ENCODE results near the gene CREB5.

DNA sequence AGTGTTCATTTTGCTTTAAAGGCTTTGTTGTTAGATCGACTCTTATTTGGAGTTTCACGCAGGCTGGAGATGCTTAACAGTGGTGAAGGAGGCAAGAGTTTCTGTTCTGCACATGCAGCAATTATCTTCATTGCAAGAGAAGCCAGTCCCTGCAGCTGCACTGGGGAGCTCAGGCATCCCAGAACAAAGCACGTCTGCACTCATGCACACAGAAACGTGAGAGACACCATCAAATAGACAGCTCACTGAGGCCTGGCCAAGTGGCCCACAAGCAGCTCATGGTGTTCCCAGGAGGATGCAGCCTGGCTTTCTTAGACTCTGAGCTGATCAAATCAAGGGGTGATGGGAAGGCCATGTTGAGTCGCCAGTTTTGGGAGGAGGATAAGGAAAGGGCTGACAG is 246.1 kb downstream of the CREB5 start:
- TF ChIP-seq, protein P1, sequence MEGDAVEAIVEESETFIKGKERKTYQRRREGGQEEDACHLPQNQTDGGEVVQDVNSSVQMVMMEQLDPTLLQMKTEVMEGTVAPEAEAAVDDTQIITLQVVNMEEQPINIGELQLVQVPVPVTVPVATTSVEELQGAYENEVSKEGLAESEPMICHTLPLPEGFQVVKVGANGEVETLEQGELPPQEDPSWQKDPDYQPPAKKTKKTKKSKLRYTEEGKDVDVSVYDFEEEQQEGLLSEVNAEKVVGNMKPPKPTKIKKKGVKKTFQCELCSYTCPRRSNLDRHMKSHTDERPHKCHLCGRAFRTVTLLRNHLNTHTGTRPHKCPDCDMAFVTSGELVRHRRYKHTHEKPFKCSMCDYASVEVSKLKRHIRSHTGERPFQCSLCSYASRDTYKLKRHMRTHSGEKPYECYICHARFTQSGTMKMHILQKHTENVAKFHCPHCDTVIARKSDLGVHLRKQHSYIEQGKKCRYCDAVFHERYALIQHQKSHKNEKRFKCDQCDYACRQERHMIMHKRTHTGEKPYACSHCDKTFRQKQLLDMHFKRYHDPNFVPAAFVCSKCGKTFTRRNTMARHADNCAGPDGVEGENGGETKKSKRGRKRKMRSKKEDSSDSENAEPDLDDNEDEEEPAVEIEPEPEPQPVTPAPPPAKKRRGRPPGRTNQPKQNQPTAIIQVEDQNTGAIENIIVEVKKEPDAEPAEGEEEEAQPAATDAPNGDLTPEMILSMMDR (IDR thresholded peaks at IDR 0.05; ENCODE audit: poor library complexity, severe bottlenecking): no peak
- TF ChIP-seq POLR2AphosphoS5 (IDR thresholded peaks at IDR 0.05) (no peak), MXI1 (conservative IDR thresholded peaks at IDR 0.05; ENCODE audit: poor library complexity, severe bottlenecking) (no peak), SMC3 (conservative IDR thresholded peaks at IDR 0.05; ENCODE audit: poor library complexity) (no peak)
